HK-2 (cell line): ENCODE results near the gene SNRPB2.
A peak's percentile ranks its signal among the peaks of the same experiment; 100 is the strongest.

Experiments used
- DNase-seq: peaks from one replicate; pipeline ENCODE4 v3.0.0-alpha.2; 2018; ENCODE audit not compliant: unreplicated experiment

SNRPB2 gene

DNA sequence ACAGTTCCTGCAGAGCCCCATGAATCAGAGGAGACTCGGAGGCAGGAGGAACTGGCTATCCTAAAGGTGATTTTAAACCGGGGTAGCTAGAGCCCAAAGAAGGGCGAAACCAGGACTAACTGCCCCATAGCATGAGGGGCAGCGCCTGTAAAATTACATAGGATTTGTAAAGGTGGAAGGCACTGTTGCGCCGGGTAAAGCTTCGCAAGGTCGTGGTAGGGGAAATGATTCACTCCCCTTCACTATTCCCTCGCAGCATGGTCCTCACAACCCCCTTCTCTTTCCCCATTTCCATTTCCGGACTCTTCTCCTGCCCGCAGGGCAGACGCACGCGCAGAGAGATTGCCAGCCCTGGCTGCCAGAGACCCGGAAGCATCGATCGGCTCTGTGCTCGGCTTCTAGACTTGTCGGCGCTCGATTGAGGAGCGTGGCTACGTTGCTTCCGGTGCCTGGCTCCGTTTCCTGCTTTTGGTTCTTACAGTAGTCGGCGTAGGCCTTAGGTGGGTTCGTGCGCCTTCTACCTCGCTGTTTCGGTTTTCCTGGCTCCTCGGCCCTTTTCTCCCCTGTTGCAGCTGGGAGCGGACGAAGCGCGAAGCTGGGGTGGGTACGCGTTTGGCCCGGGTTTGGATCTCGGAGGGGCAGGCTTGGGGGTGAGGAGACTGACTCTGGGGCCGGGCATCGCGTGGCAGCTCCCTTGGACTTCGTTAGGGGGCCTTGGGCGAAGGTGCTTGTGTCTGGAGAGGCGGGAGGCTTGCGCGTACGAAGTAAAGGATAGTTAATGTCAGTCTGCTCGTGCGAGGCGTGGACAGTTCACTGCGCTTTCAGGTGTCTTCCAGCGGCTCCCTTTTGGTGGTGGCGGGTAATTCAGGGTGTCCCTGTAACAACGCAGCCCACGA, at the start of gene SNRPB2:
SNRPB2 (plus strand) TSS at position 462 of the 896 bp plus-strand sequence. CDS start 1,677 bp downstream, outside the sequence.
- peak; percentile 95 for DNase-seq

DNA sequence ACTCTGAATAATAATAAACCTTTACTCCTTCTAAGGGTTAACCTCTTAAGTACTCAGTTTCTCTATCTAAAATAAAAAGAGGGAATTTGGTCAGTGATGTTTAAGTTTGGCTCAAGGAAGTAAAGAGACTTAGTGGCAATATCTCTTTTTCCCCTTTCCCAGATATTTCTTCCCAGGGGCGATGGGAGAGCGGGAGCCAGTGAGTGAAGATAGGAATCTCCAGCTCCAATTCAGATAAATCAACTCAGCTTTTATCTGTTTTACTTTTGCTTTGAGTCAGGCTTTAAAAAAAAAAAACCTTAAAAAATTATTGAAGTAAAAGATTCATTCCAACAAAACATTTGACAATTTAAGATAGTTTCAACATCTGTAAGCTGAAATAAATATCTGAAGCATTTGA, 45.4 kb upstream of the SNRPB2 start:
- DNase-seq, result no peak

- DNase-seq, result no peak
These were observed 39.9 kb upstream of the SNRPB2 start for GRCh38 chr20:16689906-16690305.

- no peak for DNase-seq
These were observed 38.4 kb upstream of the SNRPB2 start for GRCh38 chr20:16691381-16691780.

GRCh38 chr20:16692009-16692408, 37.8 kb upstream of the SNRPB2 start:
- DNase-seq, result no peak

DNA sequence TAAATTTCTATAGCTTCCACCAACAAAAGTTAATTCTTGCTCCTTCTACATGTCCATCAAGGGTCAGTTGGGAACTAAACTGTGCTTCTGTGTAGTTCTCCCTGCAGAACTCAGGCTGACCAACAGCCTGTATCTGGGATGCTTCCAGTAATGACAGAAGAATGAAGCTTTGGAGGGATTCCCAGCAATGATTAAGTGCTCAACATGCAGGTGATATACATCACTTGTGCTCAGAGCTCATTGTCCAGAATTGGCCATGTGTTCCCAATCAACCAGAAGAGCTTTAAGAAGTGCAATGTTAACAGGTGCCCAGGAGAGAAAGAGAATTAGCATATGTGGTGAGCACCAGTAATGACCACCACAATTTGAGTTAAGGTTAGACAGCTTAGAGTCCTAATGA, 37.4 kb upstream of the SNRPB2 start:
- no peak for DNase-seq

DNA sequence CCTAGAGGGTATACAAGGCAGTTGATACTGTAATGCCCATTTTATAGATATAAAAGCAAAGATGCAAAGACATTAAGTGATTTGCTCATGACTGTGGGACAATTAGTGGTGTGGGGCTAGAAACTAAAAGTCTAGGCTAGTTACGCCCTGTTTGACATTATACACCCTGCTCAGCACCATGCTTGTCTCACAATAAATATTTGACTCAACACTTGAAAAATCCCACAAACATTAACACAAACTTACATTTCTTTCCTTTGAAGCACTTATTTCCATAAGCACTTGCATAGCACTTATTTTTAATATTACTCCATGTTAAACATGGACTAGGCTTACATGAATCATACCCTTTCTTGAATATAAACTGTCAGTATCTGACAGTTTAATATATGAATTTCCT, 36.5 kb upstream of the SNRPB2 start:
- no peak for DNase-seq

GRCh38 chr20:16694161-16694560, 35.7 kb upstream of the SNRPB2 start:
- DNase-seq, result no peak

DNA sequence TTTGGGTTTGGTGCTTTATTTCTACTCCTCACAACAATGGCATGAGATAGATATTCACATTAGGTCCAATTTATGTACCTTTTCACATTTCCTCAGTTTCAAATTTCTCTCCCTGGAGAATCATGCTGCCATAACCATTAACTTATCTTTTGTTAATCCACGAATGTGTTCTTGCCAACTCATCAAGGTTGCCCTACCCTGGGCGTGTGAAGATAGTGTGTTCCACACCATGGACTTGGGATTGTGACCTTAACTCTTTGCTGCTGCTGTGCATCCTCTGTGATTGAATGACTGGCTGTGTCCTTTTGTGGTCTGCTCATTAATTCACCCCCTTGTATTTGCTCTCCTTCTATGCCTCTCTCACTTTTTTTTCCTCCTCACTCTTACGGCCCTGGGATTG, 34.2 kb upstream of the SNRPB2 start:
- DNase-seq, result no peak

DNA sequence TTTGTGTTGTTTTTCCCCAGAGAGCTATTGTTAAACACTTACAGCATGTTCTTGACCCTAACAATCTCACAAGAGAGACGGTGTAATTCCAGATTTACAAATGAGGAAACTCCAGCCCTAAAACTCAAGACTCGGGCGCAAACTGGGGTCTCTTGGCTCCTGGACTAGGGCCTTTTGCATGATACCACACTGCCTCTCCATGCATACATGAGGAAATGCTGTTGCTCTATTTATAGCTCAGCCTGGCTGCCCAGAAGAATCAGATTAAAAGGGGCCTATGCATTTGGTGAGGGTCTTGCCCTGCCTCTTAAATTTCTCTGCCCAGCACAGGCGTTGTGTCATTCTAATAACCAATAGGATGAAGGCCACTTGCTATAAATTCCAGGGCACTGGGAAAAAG, 30.5 kb upstream of the SNRPB2 start:
- no peak for DNase-seq

DNA sequence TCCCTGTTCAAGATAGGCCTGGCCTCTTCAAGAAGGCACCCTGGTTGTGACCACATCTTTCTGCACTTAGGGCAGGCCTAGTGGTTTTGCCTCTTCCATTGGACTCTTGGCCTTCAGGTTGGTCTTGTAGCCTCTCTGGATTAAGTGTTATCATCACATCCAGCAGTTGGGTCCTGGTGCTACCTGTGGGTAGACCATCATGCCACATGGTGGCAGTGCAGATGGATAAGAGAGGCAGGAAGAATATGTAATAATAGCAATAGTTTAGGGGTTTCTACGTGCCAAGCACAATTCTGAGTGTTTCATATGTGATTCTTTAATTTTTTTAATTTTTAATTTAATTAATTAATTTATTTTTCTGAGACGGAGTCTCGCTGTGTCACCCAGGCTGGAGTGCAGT, 28.5 kb upstream of the SNRPB2 start:
- DNase-seq, result no peak

- DNase-seq, result no peak
These were observed 26.3 kb upstream of the SNRPB2 start for GRCh38 chr20:16703570-16703969.

DNA sequence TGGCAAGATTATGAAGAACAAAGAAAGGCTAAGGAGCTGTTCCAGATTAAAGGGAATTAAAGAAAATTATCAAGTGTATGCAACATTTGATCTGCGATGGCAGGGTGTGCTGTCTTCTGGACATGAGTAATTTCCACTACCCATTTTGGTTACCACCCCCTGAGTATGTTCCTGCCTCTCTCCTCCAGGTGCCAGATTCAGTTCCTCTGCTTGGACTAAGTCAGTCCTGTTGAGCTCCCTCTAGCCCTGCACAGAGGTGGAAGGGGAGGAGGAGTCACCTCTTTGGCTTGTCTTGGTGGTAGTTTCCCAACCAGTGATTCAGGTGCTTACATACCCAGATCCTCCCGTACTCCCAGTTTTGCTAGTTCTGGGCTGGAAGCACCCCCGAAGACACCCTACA, 22.2 kb upstream of the SNRPB2 start:
- DNase-seq, result no peak

DNA sequence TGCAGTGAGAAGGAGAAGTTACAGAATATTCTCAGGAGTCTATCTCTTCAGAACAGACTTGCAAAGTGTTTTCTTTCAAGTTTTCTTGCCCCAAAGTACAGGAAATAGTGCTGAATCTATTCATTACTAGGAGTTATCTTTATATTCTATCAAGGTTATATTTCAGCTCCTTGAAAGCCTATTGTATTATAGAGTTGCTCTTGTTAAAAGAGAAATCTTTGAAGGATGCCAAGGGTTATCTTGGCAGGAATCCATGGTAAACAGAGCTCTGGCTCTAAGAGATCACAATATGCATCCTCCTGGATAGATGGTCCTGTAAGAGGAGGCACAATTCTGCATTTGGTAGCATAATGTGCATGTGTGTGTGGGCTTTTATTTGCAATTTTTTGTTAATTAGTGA, 21.2 kb upstream of the SNRPB2 start:
- no peak for DNase-seq

DNA sequence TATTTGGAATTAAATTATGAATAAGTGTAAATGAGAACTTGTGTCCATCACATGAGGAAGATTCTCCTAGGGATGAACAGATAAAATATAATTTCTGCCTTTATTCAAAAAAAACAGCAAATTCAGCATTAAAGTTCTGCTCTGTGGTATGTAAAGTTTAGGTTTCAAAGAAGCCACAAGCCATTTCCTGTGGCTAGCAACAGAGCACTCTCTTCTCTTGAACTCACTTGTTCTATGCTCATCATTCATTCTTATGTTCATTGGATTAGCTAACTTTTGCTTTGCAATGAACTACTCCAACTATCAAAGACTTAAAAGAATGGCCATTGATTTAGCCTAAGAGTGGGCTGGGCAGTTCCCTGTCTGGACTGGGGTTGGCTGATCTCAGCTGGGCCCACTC, 20.8 kb upstream of the SNRPB2 start:
- no peak for DNase-seq

DNA sequence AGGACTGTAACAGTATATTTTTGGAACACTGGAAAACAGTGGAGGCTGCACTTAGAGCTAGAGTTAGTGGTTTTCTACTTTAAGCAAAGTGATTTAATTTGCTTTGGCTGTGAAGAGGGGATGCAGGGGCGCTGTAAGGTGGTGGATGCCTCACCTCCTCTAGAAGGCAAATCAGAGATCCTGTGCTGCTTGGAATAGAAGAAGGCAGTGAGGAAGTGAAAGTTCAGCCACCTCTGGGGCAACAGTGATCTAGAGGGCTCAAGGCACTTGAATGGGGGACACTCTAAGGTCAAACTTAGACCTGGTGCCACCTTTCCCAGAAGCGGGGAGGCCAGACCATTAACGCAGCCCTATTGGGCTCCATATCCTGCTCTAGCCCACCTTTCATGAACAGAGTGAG, 19.0 kb upstream of the SNRPB2 start:
- DNase-seq, result no peak

DNA sequence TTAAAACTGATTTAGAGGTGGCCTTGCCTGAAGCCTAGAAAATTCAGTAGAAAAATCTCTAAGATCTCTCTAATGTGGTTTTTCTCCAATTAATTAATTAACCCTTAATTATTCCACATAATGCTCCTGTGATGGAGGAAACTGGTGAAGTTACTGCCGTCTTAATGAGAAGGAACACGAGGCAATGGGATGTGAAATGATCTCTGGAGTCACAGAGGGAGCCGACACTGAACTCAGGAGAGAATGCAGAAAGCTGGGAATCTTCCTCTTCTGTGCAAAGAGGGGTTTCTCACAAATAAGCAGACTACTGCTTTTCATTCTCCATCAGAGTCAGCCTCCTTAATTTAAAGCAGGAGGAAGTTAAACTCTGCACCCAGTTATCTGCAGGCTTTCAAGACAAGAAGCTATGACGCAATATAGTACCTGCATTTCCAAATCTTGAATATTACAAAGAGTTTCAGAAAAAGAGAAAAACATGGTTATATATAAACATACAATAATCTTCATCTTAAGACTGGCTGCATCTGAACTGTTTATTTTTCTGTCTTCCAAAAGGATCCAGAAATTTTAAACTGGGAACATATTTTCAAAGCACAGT, 18.1 kb upstream of the SNRPB2 start:
- no peak for DNase-seq

- no peak for DNase-seq
These were observed 17.3 kb upstream of the SNRPB2 start for GRCh38 chr20:16712511-16712947.

- no peak for DNase-seq
These were observed 16.8 kb upstream of the SNRPB2 start for GRCh38 chr20:16713066-16713465.

- no peak for DNase-seq
These were observed 15.6 kb upstream of the SNRPB2 start for GRCh38 chr20:16714242-16714641.

DNA sequence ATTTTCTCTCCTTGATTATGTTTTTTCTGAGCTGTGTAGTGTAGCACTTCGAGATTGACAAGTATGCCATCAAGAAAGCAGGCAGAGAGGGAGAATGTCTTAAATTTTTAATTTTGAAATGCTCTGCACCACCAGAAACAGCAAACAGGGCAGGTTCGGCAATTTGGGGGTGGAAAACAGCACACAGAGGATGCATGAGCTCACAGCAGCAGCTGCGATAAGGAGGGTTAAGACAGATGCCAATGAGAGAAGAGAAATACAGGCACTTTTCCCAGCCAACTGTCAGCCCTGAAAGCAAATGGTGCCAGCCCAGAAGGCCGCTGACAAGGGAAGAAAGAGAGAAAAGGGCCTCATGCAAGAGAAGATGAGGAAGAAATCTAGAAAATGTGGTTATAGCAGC, 15.1 kb upstream of the SNRPB2 start:
- DNase-seq, result no peak

DNA sequence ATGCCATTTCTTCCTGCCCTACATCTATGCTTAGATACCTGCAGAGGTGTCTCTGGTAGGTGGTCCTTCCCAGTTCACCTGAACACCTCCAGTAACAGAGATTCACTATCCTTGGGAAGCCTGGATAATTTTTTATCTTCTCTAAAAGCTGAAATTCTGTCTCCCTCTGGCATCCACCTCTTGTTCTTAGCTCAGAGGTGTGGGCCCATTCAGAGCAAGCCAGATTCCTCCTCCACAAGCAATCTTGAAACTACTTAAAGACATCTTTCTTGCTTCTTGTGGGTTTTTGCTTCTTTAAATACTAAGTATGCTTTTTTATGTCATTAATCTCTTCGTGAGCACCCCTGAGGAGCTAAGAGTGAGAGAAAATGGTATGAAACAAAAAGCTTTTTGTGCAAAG, 10.4 kb upstream of the SNRPB2 start:
- no peak for DNase-seq

- DNase-seq, result no peak
These were observed 746 bp upstream of the SNRPB2 start for GRCh38 chr20:16729080-16729479.
